ENCODE data around the gene GP5.

The GP5 gene

DNA sequence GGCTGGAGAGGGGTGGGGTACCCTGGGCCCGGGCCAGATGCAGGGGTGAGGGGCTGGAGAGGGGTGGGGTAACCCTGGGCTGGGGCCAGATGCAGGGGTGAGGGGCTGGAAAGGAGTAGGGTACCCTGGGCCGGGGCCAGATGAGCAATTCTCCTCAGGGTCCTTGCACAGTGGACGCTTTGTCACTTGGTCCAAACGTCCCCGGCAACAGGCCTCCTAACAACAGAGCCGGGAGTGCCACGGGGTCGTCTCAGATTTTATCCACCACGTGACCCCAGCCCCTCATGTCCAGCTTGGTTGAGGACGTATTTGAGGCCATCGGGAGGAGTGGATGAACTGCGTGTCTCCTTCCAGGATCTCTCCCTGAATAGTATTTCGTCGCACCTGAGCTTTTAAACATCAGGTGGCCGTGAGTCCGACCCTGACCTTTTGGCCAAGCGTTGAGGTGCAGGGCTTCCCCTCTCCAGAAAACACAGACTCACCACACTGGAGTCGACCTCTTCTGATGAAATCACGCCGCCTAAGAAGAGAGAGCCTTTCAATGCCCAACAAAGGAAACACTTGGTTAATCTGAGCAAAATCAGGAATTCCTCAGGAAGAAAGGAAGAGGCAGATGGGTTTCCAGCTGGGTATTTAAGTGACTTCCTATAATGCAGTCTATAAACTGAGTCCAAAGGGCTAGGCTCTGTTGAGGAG lies 16.7 kb downstream of the GP5 start:
- Mint-ChIP-seq H3K9me3 (no peaks in the 10 kb centered on the region), H3K4me1 (no peaks in the 10 kb centered on the region), H3K4me3 (no peak overlapping the region), H3K27ac (ENCODE audit: low read depth) (no peak overlapping the region), H3K36me3 (ENCODE audit: insufficient read depth) (no peaks in the 10 kb centered on the region), H3K27me3 (peaks cover 71% of the 10 kb centered on the region)
- ATAC-seq (replicated peaks; ENCODE audit: extremely low read depth, poor library complexity, severe bottlenecking) (no peak), DNase-seq (ENCODE audit: low spot score in 2 of 2) (no peak)

DNA sequence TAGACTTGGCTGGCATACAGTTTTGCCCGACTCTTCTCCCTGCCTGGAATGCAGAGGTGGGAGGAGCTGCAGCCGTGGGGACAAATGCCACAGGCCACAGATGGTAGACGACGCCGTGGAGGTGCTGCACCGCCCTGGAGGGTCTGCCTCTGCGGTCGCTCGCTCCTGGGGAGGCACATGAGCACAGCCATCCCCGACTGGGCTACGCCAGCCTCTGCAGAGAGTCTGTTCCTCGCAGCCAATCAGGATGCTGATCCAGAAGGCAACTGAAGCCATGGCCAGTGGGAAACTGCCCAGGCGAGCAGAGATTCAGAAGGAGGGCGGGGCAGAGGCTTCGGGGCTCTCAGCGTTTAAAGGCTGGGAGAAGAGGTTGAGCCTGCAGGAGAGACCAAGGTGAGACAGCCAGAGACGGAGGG lies 17.6 kb downstream of the GP5 start:
- no peaks in the 10 kb centered on the region for H3K4me1 Mint-ChIP-seq
- H3K27me3 Mint-ChIP-seq: peaks cover 71% of the 10 kb centered on the region
- H3K4me3 Mint-ChIP-seq: no peak overlapping the region
- ATAC-seq (replicated peaks; ENCODE audit: extremely low read depth, poor library complexity, severe bottlenecking): no peak
- no peak overlapping the region for H3K27ac Mint-ChIP-seq (ENCODE audit: low read depth)
- no peaks in the 10 kb centered on the region for H3K36me3 Mint-ChIP-seq (ENCODE audit: insufficient read depth)
- H3K9me3 Mint-ChIP-seq: no peaks in the 10 kb centered on the region
- DNase-seq (ENCODE audit: low spot score in 2 of 2): no peak

DNA sequence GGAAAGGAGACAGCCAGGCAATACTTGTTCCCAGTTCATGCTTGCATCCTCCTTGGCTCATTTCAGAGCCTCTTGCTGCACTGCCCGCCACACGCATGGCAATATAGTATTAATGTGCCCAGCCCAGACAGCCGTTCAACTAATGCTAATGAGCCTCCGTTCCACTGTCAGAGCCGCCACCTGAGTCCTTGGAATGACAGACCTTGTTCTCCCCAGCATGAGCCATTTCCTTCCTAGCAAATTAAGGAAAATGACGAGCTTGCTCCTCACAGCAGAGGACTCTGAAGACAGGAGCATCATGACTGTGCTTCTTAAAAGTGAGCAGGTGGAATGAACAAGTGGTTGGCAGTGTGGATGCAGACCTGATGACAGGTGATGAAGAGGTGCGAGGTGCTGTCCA lies 18.7 kb downstream of the GP5 start:
- DNase-seq (ENCODE audit: low spot score in 2 of 2): no peak
- Mint-ChIP-seq H3K36me3 (ENCODE audit: insufficient read depth) (no peaks in the 10 kb centered on the region), H3K4me3 (no peak overlapping the region), H3K27me3 (peaks cover 77% of the 10 kb centered on the region), H3K4me1 (no peaks in the 10 kb centered on the region), H3K27ac (ENCODE audit: low read depth) (no peak overlapping the region), H3K9me3 (no peaks in the 10 kb centered on the region)
- no peak for ATAC-seq (replicated peaks; ENCODE audit: extremely low read depth, poor library complexity, severe bottlenecking)

DNA sequence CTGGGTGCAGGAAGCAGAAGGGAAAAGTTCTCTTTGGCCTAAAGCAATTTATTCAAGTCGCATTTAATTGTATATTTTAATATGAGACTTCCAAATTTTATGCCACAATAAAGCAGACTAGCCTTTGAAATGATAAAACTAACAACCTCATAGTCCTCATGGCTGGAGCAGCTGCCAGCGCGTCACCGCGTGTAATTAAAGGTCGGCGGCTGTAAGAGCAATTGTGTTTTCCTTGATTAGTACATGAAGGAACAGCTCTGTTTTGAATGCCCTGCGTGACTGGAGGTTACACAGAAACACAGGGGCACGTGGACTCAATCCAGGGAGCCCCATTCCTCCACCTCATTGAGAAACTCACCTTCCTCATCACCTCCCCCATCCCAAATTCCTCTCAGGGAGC lies 19.4 kb downstream of the GP5 start:
- Mint-ChIP-seq H3K9me3 (no peaks in the 10 kb centered on the region), H3K4me3 (no peak overlapping the region), H3K4me1 (no peaks in the 10 kb centered on the region), H3K27me3 (peaks cover 77% of the 10 kb centered on the region), H3K27ac (ENCODE audit: low read depth) (no peak overlapping the region), H3K36me3 (ENCODE audit: insufficient read depth) (no peaks in the 10 kb centered on the region)
- ATAC-seq (replicated peaks; ENCODE audit: extremely low read depth, poor library complexity, severe bottlenecking) (no peak), DNase-seq (ENCODE audit: low spot score in 2 of 2) (no peak)

DNA sequence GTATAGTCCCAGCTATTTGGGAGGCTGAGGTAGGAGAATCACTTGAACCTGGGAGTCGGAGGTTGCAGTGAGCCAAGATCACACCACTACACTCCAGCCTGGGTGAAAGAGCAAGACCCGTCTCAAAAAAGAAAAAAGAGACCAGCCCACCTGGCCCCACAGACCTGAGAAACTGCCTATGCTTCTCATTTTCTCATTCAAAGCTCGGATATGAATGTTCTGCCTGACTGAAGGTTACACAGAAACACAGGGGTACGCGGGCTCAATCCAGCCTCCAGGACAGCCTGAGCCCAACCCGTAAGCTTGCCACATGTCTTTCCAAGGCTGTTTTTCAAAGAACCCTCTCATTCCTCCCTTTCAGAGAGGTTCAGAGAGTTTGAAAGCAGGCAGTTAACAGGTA lies 19.8 kb downstream of the GP5 start:
- no peak for DNase-seq (ENCODE audit: low spot score in 2 of 2)
- no peak overlapping the region for H3K27ac Mint-ChIP-seq (ENCODE audit: low read depth)
- H3K9me3 Mint-ChIP-seq: no peaks in the 10 kb centered on the region
- H3K4me1 Mint-ChIP-seq: no peaks in the 10 kb centered on the region
- ATAC-seq (replicated peaks; ENCODE audit: extremely low read depth, poor library complexity, severe bottlenecking): no peak
- peaks cover 76% of the 10 kb centered on the region for H3K27me3 Mint-ChIP-seq
- no peak overlapping the region for H3K4me3 Mint-ChIP-seq
- H3K36me3 Mint-ChIP-seq (ENCODE audit: insufficient read depth): no peaks in the 10 kb centered on the region

DNA sequence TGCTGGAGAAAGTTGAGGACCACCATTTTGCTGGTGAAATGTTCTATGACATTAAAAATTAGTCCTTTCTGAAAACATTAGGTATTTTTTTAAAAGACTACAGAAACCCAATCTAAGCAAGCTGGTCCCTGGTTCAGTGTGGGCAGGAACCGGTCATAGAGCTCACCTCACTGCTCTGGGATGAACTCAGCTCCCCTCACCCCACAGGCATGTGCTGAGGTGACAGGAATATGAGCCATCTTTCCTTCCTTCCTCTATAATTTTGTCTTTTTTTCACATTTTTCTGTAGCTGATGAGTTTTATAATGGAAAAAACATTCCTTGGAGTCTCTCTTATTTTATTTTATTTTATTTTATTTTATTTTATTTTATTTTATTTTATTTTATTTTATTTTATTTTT lies 21.4 kb downstream of the GP5 start:
- Mint-ChIP-seq H3K4me1 (no peaks in the 10 kb centered on the region), H3K36me3 (ENCODE audit: insufficient read depth) (no peaks in the 10 kb centered on the region)
- no peak for ATAC-seq (replicated peaks; ENCODE audit: extremely low read depth, poor library complexity, severe bottlenecking)

DNA sequence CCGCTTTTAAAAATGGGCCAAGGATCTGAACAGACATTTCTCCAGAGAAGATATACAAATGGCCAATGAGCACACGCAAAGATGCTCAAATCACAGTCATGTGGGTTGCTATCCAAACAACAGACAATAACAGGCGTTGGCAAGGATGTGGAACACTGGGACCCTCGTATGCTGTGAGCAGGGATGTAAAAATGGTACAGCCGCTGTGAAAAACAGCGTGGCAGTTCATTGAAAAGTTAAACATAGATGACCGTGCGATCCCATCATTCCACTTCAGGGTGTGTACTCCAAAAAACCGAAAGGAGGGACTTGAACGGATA lies 22.9 kb downstream of the GP5 start:
- H3K4me3 Mint-ChIP-seq: no peak overlapping the region
- peaks cover 70% of the 10 kb centered on the region for H3K27me3 Mint-ChIP-seq
- no peaks in the 10 kb centered on the region for H3K9me3 Mint-ChIP-seq
- no peak for ATAC-seq (replicated peaks; ENCODE audit: extremely low read depth, poor library complexity, severe bottlenecking)
- H3K4me1 Mint-ChIP-seq: no peaks in the 10 kb centered on the region
- no peak overlapping the region for H3K27ac Mint-ChIP-seq (ENCODE audit: low read depth)
- peaks cover 2% of the 10 kb centered on the region for H3K36me3 Mint-ChIP-seq (ENCODE audit: insufficient read depth)
- DNase-seq (ENCODE audit: low spot score in 2 of 2): no peak

More for the DNA sequence above, 21.4 kb downstream of the GP5 start:
- Mint-ChIP-seq H3K27me3 (peaks cover 62% of the 10 kb centered on the region), H3K9me3 (no peaks in the 10 kb centered on the region), H3K4me3 (no peak overlapping the region), H3K27ac (ENCODE audit: low read depth) (no peak overlapping the region)
- DNase-seq (ENCODE audit: low spot score in 2 of 2): no peak

DNA sequence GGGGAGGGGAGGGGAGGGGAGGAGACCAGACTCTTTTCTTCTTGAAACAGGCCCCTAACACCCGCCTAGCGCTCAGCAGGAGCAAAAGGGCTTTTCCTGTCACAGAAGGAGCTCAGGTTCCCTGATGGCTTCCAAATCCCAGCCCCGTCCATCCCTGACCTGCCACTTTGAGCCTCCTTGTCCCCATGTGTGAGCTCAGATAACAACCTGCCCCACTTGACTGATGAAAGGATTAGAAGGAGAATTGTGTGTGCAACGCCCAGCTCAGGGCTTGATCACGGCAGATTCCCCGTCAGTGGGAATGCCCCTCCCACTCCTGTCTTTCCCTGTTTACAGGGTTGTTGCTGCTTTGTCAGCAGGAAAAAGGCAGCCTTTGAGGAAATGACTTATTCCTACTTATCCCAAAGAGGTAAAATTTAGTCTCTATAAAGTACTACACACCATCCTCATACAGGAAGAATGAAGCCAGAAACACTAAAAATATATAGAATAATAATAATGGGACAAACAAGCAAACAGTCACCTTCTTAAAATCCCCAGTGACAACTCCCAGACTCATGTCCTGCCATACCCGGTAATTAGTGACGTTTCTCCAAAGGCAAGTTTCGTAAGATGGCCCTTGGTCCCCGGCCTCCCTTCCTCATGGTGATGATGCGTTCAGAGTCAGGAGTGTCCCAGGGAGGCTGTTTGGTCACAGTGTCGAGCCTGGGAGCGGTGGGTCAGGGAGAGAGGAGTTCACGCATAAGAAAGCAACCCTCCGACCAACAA lies 23.4 kb downstream of the GP5 start:
- ATAC-seq (replicated peaks; ENCODE audit: extremely low read depth, poor library complexity, severe bottlenecking) (no peak), DNase-seq (ENCODE audit: low spot score in 2 of 2) (no peak)
- Mint-ChIP-seq H3K36me3 (ENCODE audit: insufficient read depth) (peaks cover 2% of the 10 kb centered on the region), H3K4me1 (no peaks in the 10 kb centered on the region), H3K27me3 (peaks cover 76% of the 10 kb centered on the region), H3K4me3 (no peak overlapping the region), H3K27ac (ENCODE audit: low read depth) (no peak overlapping the region), H3K9me3 (no peaks in the 10 kb centered on the region)

DNA sequence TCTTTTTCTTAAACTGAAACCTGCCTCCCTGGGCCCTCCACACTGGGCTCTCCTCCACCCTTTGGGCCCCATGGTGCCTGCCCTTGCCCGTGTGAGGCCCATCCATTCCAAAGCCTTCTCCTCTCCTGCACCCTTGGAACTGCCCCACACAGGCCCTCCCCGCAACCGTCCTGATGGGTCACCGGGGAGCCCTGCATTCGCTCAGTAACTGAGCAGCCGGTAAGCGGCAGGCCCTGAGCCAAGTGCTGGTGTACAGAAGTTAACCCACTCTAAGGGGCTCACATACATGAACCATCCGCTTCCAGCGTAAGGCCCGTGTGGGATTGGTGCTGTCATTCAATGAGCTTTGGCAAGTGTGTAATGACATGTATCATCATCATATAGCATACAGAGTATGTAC lies 24.1 kb downstream of the GP5 start:
- Mint-ChIP-seq H3K27me3 (peaks cover 76% of the 10 kb centered on the region), H3K27ac (ENCODE audit: low read depth) (no peak overlapping the region), H3K4me3 (no peak overlapping the region), H3K9me3 (no peaks in the 10 kb centered on the region), H3K4me1 (peaks cover 2% of the 10 kb centered on the region), H3K36me3 (ENCODE audit: insufficient read depth) (peaks cover 2% of the 10 kb centered on the region)
- ATAC-seq (replicated peaks; ENCODE audit: extremely low read depth, poor library complexity, severe bottlenecking) (no peak), DNase-seq (ENCODE audit: low spot score in 2 of 2) (no peak)

DNA sequence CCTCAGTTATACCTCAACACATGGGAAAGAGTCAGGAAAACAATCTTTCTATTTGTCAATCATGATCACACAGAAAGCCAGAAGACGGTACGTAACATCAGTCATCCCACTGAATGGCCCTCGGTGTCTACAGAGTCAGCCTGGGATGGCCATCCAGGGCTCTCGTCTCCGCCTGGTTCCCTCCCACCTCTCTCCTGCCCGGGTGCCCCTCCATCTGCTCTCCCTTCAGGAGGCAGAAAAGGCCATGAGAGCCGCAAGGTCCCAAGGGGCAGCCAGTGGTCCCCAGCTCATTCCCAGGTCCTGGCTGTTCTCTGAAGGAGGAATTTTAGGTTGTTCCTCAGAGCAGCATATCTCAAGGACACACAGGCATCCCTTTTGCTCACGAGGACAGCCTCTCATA lies 25.2 kb downstream of the GP5 start:
- DNase-seq (ENCODE audit: low spot score in 2 of 2): no peak
- Mint-ChIP-seq H3K27ac (ENCODE audit: low read depth) (no peak overlapping the region), H3K27me3 (peaks cover 79% of the 10 kb centered on the region), H3K36me3 (ENCODE audit: insufficient read depth) (peaks cover 2% of the 10 kb centered on the region), H3K4me3 (no peak overlapping the region), H3K4me1 (peaks cover 5% of the 10 kb centered on the region), H3K9me3 (no peaks in the 10 kb centered on the region)
- no peak for ATAC-seq (replicated peaks; ENCODE audit: extremely low read depth, poor library complexity, severe bottlenecking)

DNA sequence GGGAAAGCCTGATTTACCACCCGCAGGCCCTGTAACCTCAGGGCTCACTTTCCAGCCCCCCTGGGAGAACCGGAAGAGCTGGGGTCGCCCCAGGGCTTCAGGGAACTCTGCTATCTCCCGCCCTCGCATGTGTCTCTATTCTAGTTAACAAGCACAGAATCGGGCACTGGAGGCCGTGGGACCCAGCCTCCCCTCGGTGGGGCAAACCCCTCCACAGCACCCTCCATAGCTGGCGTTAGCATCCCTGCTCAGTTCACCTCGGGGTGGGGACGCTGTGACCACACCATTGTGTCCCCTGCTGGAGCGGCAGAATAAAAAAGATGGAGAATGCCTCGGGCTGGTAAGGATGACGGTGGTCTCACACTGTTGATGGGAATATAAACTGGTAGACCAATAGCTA lies 26.0 kb downstream of the GP5 start:
- ATAC-seq (replicated peaks; ENCODE audit: extremely low read depth, poor library complexity, severe bottlenecking): no peak

DNA sequence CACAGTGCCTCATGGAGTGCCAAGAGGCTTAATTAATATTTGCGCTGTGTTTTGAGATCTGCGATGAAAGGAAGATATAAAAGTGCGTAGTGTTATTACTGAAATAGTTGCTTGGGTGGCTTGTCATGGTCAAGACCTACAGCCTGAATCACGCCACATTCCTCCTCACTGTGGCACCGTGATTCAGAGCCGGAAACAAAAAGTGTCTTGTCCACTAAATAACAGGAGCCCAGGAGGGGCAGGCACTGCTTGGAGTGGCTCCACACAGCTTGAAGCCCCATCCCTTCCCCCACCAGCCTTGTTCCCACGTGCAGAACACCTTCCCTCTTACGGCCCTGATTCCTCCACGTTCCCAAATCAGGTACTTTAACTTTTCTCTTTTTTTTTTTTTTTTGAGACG lies 28.3 kb downstream of the GP5 start:
- H3K36me3 Mint-ChIP-seq (ENCODE audit: insufficient read depth): peaks cover 2% of the 10 kb centered on the region
- peaks cover 78% of the 10 kb centered on the region for H3K27me3 Mint-ChIP-seq
- peaks cover 5% of the 10 kb centered on the region for H3K4me1 Mint-ChIP-seq
- H3K27ac Mint-ChIP-seq (ENCODE audit: low read depth): no peak overlapping the region
- DNase-seq (ENCODE audit: low spot score in 2 of 2) (no peak), ATAC-seq (replicated peaks; ENCODE audit: extremely low read depth, poor library complexity, severe bottlenecking) (no peak)
- H3K4me3 Mint-ChIP-seq: no peak overlapping the region
- no peaks in the 10 kb centered on the region for H3K9me3 Mint-ChIP-seq

More for the DNA sequence above, 26.0 kb downstream of the GP5 start:
- no peaks in the 10 kb centered on the region for H3K9me3 Mint-ChIP-seq
- DNase-seq (ENCODE audit: low spot score in 2 of 2): no peak
- H3K4me3 Mint-ChIP-seq: no peak overlapping the region
- H3K27ac Mint-ChIP-seq (ENCODE audit: low read depth): no peak overlapping the region
- H3K27me3 Mint-ChIP-seq: peaks cover 79% of the 10 kb centered on the region
- H3K4me1 Mint-ChIP-seq: peaks cover 5% of the 10 kb centered on the region
- peaks cover 2% of the 10 kb centered on the region for H3K36me3 Mint-ChIP-seq (ENCODE audit: insufficient read depth)

DNA sequence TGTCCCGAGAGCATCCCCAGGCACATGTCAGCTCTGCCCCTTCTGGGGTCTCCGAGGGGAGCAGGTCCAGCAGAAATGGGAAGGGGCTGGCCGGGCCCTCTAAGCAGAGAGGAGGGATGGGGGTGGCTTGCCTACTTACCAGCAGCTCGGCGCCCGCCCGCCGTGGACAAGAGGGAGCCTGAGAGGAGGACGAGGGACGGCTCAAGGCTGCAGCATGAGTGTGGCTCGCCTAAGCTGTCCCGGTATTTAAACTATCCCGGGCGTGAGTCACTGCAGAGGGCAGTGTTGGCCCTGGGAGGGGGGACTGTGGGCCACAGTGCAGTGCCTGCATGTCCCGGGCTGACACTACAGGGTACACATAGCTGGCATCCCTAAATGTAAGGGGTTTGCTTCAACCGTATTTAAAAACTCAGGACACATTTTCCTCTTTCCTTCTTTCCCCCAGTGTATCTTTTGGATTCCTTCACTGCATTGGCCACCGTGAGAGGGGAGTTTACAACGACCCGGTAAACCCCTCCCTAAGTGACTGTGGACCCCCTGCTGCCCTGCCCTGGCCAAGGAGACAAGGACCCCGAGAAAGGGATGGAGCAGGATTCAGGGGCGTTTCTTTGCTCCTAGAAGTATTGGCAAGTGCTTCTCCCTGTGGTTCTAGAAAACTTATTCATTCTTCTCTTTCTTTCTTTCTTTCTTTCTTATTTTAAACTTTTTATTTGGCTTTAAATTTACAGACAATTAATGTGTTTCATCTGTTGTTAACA lies 29.4 kb downstream of the GP5 start, which contains the start of gene LRRC15:
TSS of gene LRRC15 (minus strand) at position 222 of the 758 bp plus-strand sequence. CDS start 8,700 bp downstream, outside the sequence.
- no peak for DNase-seq (ENCODE audit: low spot score in 2 of 2)
- H3K4me3 Mint-ChIP-seq: no peak within 1 kb of the TSS
- H3K27ac Mint-ChIP-seq (ENCODE audit: low read depth): no peak within 1 kb of the TSS
- peaks cover 5% of the 10 kb centered on the region for H3K4me1 Mint-ChIP-seq
- ATAC-seq (replicated peaks; ENCODE audit: extremely low read depth, poor library complexity, severe bottlenecking): no peak
- peaks cover 71% of the 10 kb centered on the region for H3K27me3 Mint-ChIP-seq
- peaks cover 2% of the 10 kb centered on the region for H3K36me3 Mint-ChIP-seq (ENCODE audit: insufficient read depth)
- no peaks in the 10 kb centered on the region for H3K9me3 Mint-ChIP-seq
